Renal pelvis (tissue), 4 donors: Measurements from ENCODE around the gene RPUSD3. TPM values are rescaled to one million over a fixed set of nuclear protein-coding genes. Genes with fewer than 3 reads are reported as not detected.

Experiments
- DNase-seq: peaks from one replicate; pipeline ENCODE4 v3.0.0-alpha.2; 2013
- polyA plus RNA-seq, 3 donors: library from polyadenylated mRNA; unstranded; fragments of 120-200 nt; gene quantifications; one replicate each; pipeline ENCODE4 v1.2.1, GENCODE V29; 2013; ENCODE audit not compliant: insufficient read length in 3 of 3

RPUSD3 gene
- polyA plus RNA-seq, 3 donors: 37.0 to 40.4 (median 39.2) TPM

DNA sequence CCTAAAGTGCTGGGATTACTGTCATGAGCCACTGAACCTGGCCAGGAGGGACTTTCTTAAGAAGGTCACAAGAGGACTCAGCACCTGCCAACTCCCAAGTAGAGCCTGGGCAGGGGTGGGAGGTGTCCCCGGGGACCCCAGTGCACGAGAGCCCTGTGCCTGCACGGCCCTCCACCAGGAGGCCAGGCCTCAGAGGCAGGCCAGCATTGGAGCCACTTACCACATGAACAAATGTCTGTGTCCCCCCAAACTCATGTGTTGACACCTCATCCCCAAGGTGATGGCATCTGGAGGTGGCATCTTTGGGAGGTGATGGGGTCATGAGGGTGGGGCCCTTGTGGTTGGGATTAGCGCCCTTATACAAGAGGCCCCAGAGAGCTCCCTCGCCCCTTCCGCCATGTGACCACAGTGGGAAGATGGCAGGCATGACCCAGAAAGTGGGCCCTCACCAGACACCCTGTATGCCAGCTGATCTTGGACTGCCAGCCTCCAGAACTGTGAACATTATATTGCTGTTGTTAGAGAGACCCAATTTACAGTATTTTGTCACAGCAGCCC lies 3.2 kb upstream of the RPUSD3 start:
- DNase-seq: no peak

- no peak for DNase-seq
Observed at GRCh38 chr3:9846231-9846630, 2.4 kb upstream of the RPUSD3 start.

GRCh38 chr3:9841015-9841414 lies 2.8 kb downstream of the RPUSD3 start:
- no peak for DNase-seq

DNA sequence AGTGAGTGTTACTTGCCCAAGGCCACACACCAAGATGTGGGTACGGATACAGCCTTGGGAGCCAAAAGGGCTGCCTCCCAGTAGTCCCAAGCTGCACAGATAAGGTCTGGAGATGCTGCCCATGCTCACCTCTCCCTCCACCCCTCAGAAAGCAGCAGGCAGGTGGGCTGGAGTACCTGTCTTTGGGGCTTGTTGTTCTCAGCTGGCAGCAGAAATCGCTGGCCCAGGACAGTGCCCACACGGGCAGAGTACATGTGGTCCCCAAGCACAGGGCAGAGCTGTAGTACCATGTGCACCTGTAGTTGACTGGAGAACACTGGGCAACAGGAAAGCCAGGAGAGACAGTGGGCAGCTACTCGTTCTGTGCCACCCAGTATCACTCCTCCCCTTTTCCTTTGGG lies 5.0 kb downstream of the RPUSD3 start:
- no peak for DNase-seq

GRCh38 chr3:9837701-9838582 lies 5.9 kb downstream of the RPUSD3 start:
- DNase-seq: no peak

- DNase-seq: no peak
Observed at GRCh38 chr3:9834520-9835380, 9.1 kb downstream of the RPUSD3 start.

- no peak for DNase-seq
Observed at GRCh38 chr3:9833078-9833477, 10.7 kb downstream of the RPUSD3 start.

GRCh38 chr3:9831253-9831652 lies 12.6 kb downstream of the RPUSD3 start:
- DNase-seq: no peak

GRCh38 chr3:9828801-9829755 lies 14.7 kb downstream of the RPUSD3 start:
- DNase-seq: no peak

DNA sequence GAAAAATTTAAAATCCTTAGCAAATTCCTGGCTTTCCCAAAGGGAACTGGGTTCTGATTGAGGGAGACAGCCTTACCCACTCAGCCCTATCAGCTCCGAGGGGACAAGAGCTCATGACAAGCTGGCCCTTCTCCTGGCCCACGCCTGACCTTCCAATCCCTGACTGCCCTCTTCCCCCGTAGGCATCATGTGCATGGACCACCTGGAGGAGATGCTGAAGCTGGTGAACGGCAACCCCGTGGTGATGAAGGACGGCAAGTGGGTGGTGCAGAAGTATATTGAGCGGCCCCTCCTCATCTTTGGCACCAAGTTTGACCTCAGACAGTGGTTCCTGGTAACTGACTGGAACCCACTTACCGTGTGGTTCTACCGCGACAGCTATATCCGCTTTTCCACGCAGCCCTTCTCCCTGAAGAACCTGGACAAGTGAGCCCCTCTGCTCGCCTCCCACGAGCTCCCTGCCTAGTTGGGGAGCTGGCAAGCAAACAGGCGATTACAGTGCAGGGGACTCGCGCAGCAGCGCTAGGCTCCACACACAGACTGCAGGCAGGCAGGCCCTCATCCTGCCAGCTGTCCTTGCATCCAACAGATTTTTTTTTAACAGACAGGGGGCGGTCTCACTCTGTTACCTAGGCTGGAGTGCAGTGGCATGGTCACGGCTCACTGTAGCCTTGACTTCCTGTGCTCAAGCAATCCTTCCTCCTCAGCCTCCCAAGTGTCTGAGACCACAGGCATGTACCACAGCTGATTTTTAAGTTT lies 16.8 kb downstream of the RPUSD3 start:
- no peak for DNase-seq

DNA sequence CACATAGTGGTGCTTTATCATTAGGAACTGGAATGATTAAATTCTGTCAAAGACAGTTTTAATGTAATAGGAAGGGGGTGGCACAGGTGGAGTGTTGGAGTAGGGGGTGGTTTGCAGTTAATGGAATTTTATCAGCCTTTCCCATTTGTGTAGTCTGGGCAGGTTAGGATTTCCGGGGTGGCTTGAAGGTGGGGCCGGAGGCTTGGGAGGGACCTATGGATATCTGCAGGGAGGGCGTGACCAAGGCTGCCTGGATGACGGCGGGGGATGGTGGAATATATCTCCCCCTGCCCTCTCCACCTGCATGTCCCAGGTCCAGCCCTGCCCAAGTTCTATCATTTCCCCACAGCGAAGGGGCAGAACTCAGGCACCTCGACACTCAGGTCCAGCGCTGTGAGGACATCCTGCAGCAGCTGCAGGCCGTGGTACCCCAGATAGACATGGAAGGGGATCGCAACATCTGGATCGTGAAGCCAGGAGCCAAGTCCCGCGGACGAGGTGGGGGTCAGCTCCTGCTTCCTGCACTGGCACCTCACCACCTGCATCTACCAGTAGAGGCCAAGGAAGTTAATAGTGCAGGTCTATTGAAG lies 18.3 kb downstream of the RPUSD3 start:
- DNase-seq: no peak

DNA sequence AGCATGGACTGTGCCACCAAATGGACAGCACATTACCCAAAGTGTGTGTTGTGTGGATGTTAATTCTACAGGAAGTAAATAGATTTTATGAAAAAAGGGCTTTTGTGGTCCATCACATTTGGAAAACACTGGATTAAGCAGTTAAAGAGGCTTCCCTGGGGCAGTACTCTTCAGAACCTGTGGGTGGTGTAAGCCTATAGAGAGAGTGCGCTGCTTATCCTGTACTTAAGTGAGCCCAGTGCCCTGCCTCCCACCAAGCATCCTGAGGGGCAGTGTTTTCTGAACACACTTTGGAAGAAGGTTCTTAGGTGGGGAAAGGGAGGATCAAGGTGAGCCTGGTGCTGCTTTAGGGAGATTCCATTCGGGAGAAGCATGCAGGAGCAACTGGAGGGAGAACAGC lies 22.9 kb downstream of the RPUSD3 start:
- no peak for DNase-seq

DNA sequence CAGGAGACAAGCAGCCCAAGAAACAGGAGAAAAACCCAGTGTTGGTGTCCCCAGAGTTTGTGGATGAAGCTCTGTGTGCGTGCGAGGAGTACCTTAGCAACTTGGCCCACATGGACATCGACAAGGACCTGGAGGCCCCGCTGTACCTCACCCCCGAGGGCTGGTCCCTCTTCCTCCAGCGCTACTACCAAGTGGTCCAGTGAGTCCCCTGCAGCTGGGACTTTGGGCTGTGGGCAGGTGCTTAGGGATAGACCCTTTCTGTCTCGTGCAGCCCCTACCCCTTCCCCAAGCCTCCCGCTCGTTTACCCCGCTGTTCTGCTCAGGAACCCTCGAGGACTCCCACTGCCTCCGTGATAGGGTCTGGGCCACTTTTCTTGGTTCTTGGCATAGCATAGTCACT lies 23.3 kb downstream of the RPUSD3 start:
- DNase-seq: no peak

DNA sequence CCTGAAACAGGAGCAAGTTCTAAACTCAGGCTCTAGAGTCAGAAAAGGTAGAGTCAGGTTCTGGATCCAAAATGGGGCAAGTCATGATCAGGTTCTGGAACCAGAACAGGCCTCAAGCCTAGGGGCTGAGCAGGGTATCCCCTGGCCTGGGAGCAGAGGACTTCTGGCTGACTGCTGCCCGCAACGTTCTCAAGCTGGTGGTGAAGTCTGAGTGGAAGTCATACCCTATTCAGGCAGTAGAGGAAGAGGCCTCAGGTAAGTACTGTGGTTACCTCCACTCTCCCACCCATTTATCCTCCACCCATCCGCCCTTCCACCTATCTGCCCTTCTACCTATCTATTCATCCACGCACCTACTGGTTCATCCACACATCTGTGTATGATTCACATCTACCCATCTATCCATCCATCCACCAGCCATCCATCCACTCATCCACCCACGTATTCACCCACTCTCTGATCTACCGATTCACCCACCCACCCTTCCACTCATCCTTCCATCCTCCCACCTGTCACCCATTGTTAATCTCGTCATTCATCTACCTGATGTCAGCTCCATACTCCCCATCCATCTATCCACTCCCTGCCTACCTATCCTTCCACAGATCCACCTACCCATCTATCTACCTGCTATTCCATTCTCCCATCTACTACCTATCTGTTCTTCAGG lies 25.0 kb downstream of the RPUSD3 start:
- no peak for DNase-seq

DNA sequence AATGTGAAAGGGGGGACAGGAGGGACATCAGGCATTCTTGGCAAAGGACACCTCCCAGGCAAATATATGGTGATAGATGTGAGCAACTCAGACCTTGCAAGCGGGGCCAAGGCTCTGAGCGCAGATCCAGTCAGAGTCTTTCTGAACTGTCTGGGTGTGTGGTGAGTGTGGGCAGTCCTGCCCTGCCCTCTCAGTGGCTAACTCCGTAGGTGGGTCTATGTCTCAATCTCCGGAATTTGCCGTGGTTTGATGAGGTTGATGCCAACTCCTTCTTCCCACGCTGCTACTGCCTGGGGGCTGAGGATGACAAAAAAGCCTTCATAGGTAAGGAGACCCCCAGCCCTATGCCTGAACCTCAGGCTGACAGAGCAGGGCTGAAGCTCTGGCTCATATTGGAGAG lies 26.4 kb downstream of the RPUSD3 start:
- DNase-seq: no peak

DNA sequence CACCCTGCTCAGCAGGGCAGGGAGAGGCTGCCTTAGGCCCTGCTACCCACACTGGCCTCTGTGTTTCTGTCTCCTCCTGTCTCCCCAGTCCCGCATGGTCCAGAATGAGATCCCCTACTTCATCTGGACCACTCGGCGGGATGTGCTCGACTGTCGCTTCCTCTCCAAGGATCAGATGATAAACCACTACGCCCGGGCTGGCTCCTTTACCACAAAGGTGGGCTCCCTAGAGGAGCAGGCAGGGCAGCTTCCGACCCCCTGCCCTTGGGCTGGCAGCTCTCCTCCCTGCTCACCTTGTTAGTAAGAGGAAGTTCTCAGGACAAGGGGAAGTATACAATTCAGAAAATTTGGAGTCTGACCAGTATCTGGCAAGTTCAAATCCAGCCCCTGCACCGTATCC lies 27.8 kb downstream of the RPUSD3 start:
- DNase-seq: no peak

DNA sequence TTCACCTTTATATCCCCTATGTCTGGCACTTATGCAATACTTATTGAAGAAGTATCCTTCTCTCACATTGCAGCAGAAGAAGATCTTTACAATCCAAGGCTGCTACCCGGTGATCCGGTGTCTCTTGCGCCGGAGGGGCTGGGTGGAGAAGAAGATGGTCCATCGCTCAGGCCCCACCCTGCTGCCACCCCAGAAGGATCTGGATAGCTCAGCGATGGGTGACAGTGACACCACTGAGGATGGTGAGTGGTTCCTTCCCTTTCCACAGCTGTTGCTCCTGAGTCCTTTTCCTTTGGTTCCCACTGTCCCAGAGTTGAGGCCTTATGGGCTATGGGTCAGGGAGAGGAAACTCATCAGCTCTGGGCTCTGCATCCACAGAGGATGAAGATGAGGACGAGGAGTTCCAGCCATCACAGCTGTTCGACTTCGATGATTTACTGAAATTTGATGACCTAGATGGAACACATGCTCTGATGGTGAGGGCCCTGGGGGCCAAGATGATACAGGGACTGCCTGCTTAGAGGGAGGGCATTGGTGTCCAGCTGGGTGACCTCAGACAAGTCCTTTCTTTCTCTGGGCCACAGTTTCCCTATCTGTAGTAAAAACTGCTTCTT lies 30.8 kb downstream of the RPUSD3 start:
- DNase-seq: no peak

DNA sequence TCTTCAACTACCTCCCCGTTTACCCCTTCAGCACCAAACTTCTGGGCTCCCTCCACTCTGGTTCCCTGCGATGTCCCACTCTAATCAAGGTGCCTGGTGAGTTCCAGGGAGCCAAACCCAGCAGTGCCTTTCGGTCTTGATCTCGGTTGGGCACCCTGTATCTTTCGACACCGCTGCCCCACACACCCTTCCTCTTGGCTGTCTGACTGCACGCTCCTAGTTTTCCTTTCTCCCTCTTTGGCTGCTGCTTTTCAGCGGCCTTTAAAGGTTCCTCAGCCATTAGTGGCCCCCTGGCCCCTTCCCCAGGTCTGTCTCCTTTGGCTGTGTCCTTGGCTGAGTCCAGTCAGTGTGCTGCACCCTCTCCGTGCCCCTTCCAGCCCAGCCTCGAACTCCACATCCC lies 33.0 kb downstream of the RPUSD3 start:
- DNase-seq: no peak

GRCh38 chr3:9810433-9810770 lies 33.4 kb downstream of the RPUSD3 start:
- no peak for DNase-seq
